GM03348 (cell line): ENCODE measurements around the gene PCDH9.

Source experiments
- DNase-seq: peaks from one replicate; pipeline ENCODE4 v3.0.0; 2012; ENCODE audit warnings: low spot score

Gene PCDH9

GRCh38 chr13:67083519-67083918, 146.6 kb downstream of the PCDH9 start:
- DNase-seq = no peak

GRCh38 chr13:67080351-67080750, 149.8 kb downstream of the PCDH9 start:
- no peak for DNase-seq

- no peak for DNase-seq
These were observed 152.1 kb downstream of the PCDH9 start for GRCh38 chr13:67078062-67078461.

- no peak for DNase-seq
These were observed 153.0 kb downstream of the PCDH9 start for GRCh38 chr13:67077132-67077531.

- DNase-seq = no peak
These were observed 153.8 kb downstream of the PCDH9 start for GRCh38 chr13:67076378-67076777.

- DNase-seq = peak; percentile 16
These were observed 154.9 kb downstream of the PCDH9 start for GRCh38 chr13:67075239-67075638.

- no peak for DNase-seq
These were observed 158.1 kb downstream of the PCDH9 start for GRCh38 chr13:67071918-67072598.

GRCh38 chr13:67070306-67070705, 159.8 kb downstream of the PCDH9 start:
- no peak for DNase-seq

GRCh38 chr13:67069117-67069767, 160.9 kb downstream of the PCDH9 start:
- DNase-seq = no peak

GRCh38 chr13:67064920-67065319, 165.2 kb downstream of the PCDH9 start:
- no peak for DNase-seq

- no peak for DNase-seq
These were observed 167.1 kb downstream of the PCDH9 start for GRCh38 chr13:67063036-67063435.

GRCh38 chr13:67062160-67062559, 168.0 kb downstream of the PCDH9 start:
- DNase-seq = no peak

GRCh38 chr13:67061750-67062149, 168.4 kb downstream of the PCDH9 start:
- DNase-seq = no peak

GRCh38 chr13:67052550-67053490, 177.3 kb downstream of the PCDH9 start:
- DNase-seq = no peak

GRCh38 chr13:67049744-67050143, 180.4 kb downstream of the PCDH9 start:
- DNase-seq = no peak

GRCh38 chr13:67048821-67049150, 181.3 kb downstream of the PCDH9 start:
- DNase-seq = peak; percentile 9

- no peak for DNase-seq
These were observed 181.9 kb downstream of the PCDH9 start for GRCh38 chr13:67048084-67048820.

- DNase-seq = no peak
These were observed 184.8 kb downstream of the PCDH9 start for GRCh38 chr13:67045357-67045756.

GRCh38 chr13:67043901-67044300, 186.2 kb downstream of the PCDH9 start:
- DNase-seq = no peak

- DNase-seq = no peak
These were observed 187.6 kb downstream of the PCDH9 start for GRCh38 chr13:67042556-67042955.

- DNase-seq = no peak
These were observed 193.3 kb downstream of the PCDH9 start for GRCh38 chr13:67036699-67037457.
